ENCODE measurements around the gene CBFA2T2.

DNA sequence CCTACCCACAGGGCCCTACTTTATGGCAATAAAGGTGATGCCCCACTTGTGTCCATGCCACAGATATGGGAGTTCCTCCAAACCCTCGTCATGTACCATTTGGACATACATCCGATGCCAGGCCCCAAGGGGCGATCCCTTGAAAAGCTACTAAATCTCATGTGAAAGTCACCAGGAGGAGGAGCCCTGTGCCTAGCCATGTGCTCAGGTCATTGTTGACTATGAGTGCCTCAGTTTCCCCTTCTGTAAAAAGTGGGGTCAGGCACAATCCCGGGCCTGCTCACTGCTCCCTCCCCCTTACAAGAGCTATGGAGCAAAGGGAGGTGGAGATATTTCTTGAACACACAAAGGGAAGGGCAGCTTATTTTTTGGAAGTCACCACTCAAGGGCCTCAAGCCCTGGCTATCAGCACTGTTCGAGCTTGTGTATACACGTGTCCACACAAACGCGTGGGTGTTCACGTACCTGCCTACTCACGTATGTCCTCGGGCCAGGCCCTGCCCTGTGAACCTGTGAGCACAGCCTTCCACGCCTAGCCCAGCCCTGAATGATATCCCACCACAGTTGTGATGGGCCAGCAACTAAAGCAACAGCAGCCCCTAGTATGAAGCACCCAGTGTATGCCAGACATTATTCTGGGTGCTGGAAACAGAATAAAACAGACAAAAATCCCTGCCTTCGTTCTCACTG is 178.7 kb downstream of the CBFA2T2 start:
- TF ChIP-seq, protein P1, sequence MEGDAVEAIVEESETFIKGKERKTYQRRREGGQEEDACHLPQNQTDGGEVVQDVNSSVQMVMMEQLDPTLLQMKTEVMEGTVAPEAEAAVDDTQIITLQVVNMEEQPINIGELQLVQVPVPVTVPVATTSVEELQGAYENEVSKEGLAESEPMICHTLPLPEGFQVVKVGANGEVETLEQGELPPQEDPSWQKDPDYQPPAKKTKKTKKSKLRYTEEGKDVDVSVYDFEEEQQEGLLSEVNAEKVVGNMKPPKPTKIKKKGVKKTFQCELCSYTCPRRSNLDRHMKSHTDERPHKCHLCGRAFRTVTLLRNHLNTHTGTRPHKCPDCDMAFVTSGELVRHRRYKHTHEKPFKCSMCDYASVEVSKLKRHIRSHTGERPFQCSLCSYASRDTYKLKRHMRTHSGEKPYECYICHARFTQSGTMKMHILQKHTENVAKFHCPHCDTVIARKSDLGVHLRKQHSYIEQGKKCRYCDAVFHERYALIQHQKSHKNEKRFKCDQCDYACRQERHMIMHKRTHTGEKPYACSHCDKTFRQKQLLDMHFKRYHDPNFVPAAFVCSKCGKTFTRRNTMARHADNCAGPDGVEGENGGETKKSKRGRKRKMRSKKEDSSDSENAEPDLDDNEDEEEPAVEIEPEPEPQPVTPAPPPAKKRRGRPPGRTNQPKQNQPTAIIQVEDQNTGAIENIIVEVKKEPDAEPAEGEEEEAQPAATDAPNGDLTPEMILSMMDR (IDR thresholded peaks at IDR 0.05): no peak
- no peak for TF ChIP-seq POLR2A (IDR thresholded peaks at IDR 0.05)
